HepG2 (cell line): ENCODE measurements around the gene ZXDC. TPM values are rescaled to one million over a fixed set of nuclear protein-coding genes. Genes with fewer than 3 reads are reported as not detected.
A peak's percentile ranks its signal among the peaks of the same experiment; 100 is the strongest.

ENCODE experiments used
- ATAC-seq: fragments of 200-7000 bp; cut with Tn5 transposase; 3 replicates; pipeline ENCODE4 v1.9.1; 2020; ENCODE audit warnings: mild to moderate bottlenecking, moderate library complexity
- BruUV-seq: library from RNA; stranded (reverse); fragments of 400-500 nt; replicated peaks from 2 replicates; lab custom pipeline; 2021; lab: Mats Ljungman, UMichigan
- CTCF ChIA-PET: fragments of 300-600 bp; formaldehyde crosslinking; extraction: SDS; loops from one replicate; lab custom pipeline; 2021; ENCODE audit warnings: low total read pairs, inconsistent platforms, low intra/inter-chr PET ratio; lab: Yijun Ruan, JAX
- POLR2A ChIA-PET: fragments of 350-600 bp; sonication (Branson Sonifier 250); formaldehyde crosslinking; loops from one replicate; lab custom pipeline; 2020; ENCODE audit warnings: antibody characterized with exemption, inconsistent platforms; lab: Yijun Ruan, JAX
- DNase-seq: peaks from one replicate; pipeline ENCODE4 v3.0.0-alpha.2; 2015; ENCODE audit warnings: low spot score
- FAIRE-seq: peaks from 3 replicates; lab custom pipeline; 2011; peaks lifted over from hg19 to GRCh38; lab: Jason Lieb, UNC
- H2AFZ ChIP-seq: one replicate; pipeline ENCODE4 v1.6.1; 2011; ENCODE audit warnings: low read length, inconsistent platforms
- H3K27ac ChIP-seq: fragments of 300-600 bp; 3 replicates; pipeline ENCODE4 v1.8.0; 2011; ENCODE audit warnings: mixed run types, mild to moderate bottlenecking, mixed read lengths, low read length, inconsistent platforms; ENCODE audit not compliant: insufficient read depth; ENCODE audit errors: extremely low read length
- H3K27me3 ChIP-seq, 2 experiments: fragments of 200-600 bp in 1 of 2; 2 replicates in 1 of 2; 3 replicates in 1 of 2; pipeline versions ENCODE4 v1.6.0 to v1.8.0; 2011; ENCODE audit warnings: low read length in 2 of 2, mild to moderate bottlenecking in 2 of 2, moderate library complexity in 2 of 2, inconsistent platforms in 1 of 2; ENCODE audit not compliant: insufficient read depth in 2 of 2, control insufficient read depth in 1 of 2
- H3K36me3 ChIP-seq, 2 experiments: fragments of 200-600 bp in 1 of 2; replicated peaks in 1 of 2; 2 replicates in 1 of 2; 3 replicates in 1 of 2; pipeline versions ENCODE4 v1.5.1 to v1.8.0; 2011; ENCODE audit warnings: low read length in 2 of 2, inconsistent platforms in 1 of 2; ENCODE audit not compliant: insufficient read depth in 2 of 2, control insufficient read depth in 1 of 2
- H3K4me1 ChIP-seq: 2 replicates; pipeline ENCODE4 v1.5.1; 2012; ENCODE audit warnings: low read length, inconsistent platforms; ENCODE audit not compliant: insufficient read depth
- H3K4me2 ChIP-seq: 2 replicates; pipeline ENCODE4 v1.6.0; 2011; ENCODE audit warnings: low read depth, low read length, inconsistent platforms
- H3K4me3 ChIP-seq, 3 experiments: fragments of 200-600 bp in 1 of 3; sonication (generic), shearing (Covaris generic) in 1 of 3; replicated peaks in 1 of 3; 2 replicates each; pipeline ENCODE4 v1.5.1; 2011 to 2016; ENCODE audit warnings: low read length in 3 of 3, inconsistent platforms in 2 of 3, low read depth in 2 of 3, mild to moderate bottlenecking in 2 of 3, control low read depth in 1 of 3, mixed read lengths in 1 of 3; ENCODE audit not compliant: insufficient read depth in 1 of 3
- H3K79me2 ChIP-seq: one replicate; pipeline ENCODE4 v1.6.1; 2011; ENCODE audit warnings: low read length, inconsistent platforms; ENCODE audit not compliant: insufficient read depth
- H3K9ac ChIP-seq: 2 replicates; pipeline ENCODE4 v1.6.0; 2011; ENCODE audit warnings: mild to moderate bottlenecking, low read depth, low read length, inconsistent platforms; ENCODE audit not compliant: insufficient read depth
- H3K9me3 ChIP-seq: 2 replicates; pipeline ENCODE4 v1.5.1; 2012; ENCODE audit warnings: mild to moderate bottlenecking, low read length
- H4K20me1 ChIP-seq: 2 replicates; pipeline ENCODE4 v1.6.0; 2011; ENCODE audit warnings: inconsistent platforms, mild to moderate bottlenecking, low read length, moderate library complexity; ENCODE audit not compliant: insufficient read depth
- RFXANK ChIP-seq: IDR thresholded peaks from 2 replicates; pipeline ENCODE4 v1.6.1; 2016
- SNAPC2 ChIP-seq: sonication (generic); formaldehyde crosslinking; IDR thresholded peaks from 2 replicates; pipeline ENCODE4 v1.8.1; 2022; ENCODE audit warnings: mild to moderate bottlenecking, missing genetic modification reagents
- ZBTB33 ChIP-seq: sonication (generic); formaldehyde crosslinking; IDR thresholded peaks from 2 replicates; pipeline ENCODE4 v1.4.0; 2020; ENCODE audit warnings: missing genetic modification reagents
- ZFP91 ChIP-seq: sonication (generic); formaldehyde crosslinking; IDR thresholded peaks from 2 replicates; pipeline ENCODE4 v1.9.0; 2022; ENCODE audit warnings: missing genetic modification reagents, mild to moderate bottlenecking, borderline replicate concordance
- ZFYVE20 ChIP-seq: sonication (generic); formaldehyde crosslinking; IDR thresholded peaks from 2 replicates; pipeline ENCODE4 v1.8.0; 2023; ENCODE audit warnings: low read depth, mild to moderate bottlenecking, moderate library complexity, missing genetic modification reagents, borderline replicate concordance
- WGBS: methylation state at CpG from one replicate; pipeline ENCODE4 v1.1.6; 2017; ENCODE audit warnings: low lambda C conversion rate; 5-methylcytosine and 5-hydroxymethylcytosine counted together
- in situ Hi-C: cut with HindIII; loops from 2 replicates; pipeline ENCODE4 v1.10.0; 2017; ENCODE audit warnings: low pct_unique_long_range_greater_than_20kb; ENCODE audit not compliant: extremely low pct_ligation_motif_present
- intact Hi-C: fragments of 100-400 bp; cut with micrococcal nuclease; formaldehyde crosslinking; loops from one replicate; pipeline ENCODE4 v1.10.0; 2022; ENCODE audit not compliant: unreplicated experiment
- polyA plus RNA-seq, 8 experiments: library from polyadenylated mRNA; depleted of rRNA in 3 of 8; stranded (reverse) in 7 of 8; unstranded in 1 of 8; fragments of >200 nt; fragmentation: Illumina TruSeq in 4 of 8; extraction: Trizol in 4 of 8; gene quantifications; 2 replicates each; pipeline versions ENCODE4 v1.2.1 to v1.2.3, GENCODE V29; 2011 to 2016; ENCODE audit warnings: low read depth in 4 of 8, missing spikeins in 1 of 8, mixed read lengths in 1 of 8; ENCODE audit not compliant: insufficient read depth in 1 of 8
- total RNA-seq, 5 experiments: library from RNA; depleted of rRNA; stranded (reverse); fragments of >200 nt; fragmentation: Illumina TruSeq; extraction: Trizol; gene quantifications; 2 replicates each; pipeline ENCODE4 v1.2.3, GENCODE V29; 2016; ENCODE audit warnings: low read depth in 1 of 5

ZXDC gene
- total and polyA plus RNA-seq, 2 of the 13 experiments (the other 11 are each of a cell fraction or from before 2014, with no cell fraction given), result 17.6 to 21.2 TPM

- TF ChIP-seq ZFYVE20 (CRISPR knock-in tag), result no peak
- TF ChIP-seq SNAPC2 (CRISPR knock-in tag), result no peak
These were observed 34.7 kb upstream of the ZXDC start (continued) for GRCh38 chr3:126510308-126510910.

- FAIRE-seq (no peak), ATAC-seq (no peak; the same call in 1 of the 3 replicates), DNase-seq (no peak)
- ChIA-PET POLR2A (interaction anchor here (1.3 kb wide), 1 partner anchor 9 kb away, joined by 3 read pairs; no protein-coding TSS in a partner anchor), CTCF (no interaction called here)
- H3K27me3 ChIP-seq, result peaks cover 0 to 3% of the 10 kb centered on the region in 2 experiments; a peak in 1 of 5 replicates
- 68% methylated on average over 10 of the region's 18 CpGs for WGBS
- H3K79me2 ChIP-seq, result no peaks in the 10 kb centered on the region
- intact Hi-C loops (no loop called here), in situ Hi-C loops (no loop called here)
- no TSS peak for BruUV-seq
- no peaks in the 10 kb centered on the region for H3K36me3 ChIP-seq
- no peak overlapping the region for H3K27ac ChIP-seq
- H4K20me1 ChIP-seq, result no peaks in the 10 kb centered on the region
- H3K9me3 ChIP-seq, result no peaks in the 10 kb centered on the region
- H3K4me3 ChIP-seq, result no peak overlapping the region
- no peak overlapping the region for H3K4me2 ChIP-seq
- H3K9ac ChIP-seq, result no peak overlapping the region
- TF ChIP-seq RFXANK (CRISPR knock-in tag) (no peak), ZFP91 (CRISPR knock-in tag) (0 out of 2 replicates have a peak, but pooled peaks have one; percentile 8), ZBTB33 (CRISPR knock-in tag) (peak; percentile 60; the same call in 1 of the 2 replicates)
- peaks cover 8% of the 10 kb centered on the region; the same call in 1 of the 2 replicates for H3K4me1 ChIP-seq
- no peak overlapping the region for H2AFZ ChIP-seq
These were observed 34.1 kb upstream of the ZXDC start for GRCh38 chr3:126509597-126510307.
